ENCODE data around the gene MTUS2.

DNA sequence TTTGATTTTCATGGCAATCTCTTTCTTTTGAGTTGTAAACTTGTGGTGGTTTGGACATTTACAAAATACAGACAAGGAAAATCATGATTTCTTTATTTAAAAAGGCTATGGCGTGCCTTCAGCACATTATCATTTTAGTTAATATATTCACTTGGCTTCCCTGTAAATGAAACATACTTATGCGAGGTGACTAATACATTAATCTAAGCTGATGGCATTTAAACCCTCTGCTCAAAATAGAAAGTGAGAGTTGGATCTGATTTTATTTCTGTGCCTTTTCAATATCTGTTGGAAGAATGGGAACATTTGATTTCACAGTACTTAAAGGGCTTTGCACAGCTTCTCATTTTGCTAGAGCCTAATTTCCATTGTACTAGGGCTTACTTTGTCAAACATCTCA lies 289.8 kb downstream of the MTUS2 start:
- TF ChIP-seq, protein P1, sequence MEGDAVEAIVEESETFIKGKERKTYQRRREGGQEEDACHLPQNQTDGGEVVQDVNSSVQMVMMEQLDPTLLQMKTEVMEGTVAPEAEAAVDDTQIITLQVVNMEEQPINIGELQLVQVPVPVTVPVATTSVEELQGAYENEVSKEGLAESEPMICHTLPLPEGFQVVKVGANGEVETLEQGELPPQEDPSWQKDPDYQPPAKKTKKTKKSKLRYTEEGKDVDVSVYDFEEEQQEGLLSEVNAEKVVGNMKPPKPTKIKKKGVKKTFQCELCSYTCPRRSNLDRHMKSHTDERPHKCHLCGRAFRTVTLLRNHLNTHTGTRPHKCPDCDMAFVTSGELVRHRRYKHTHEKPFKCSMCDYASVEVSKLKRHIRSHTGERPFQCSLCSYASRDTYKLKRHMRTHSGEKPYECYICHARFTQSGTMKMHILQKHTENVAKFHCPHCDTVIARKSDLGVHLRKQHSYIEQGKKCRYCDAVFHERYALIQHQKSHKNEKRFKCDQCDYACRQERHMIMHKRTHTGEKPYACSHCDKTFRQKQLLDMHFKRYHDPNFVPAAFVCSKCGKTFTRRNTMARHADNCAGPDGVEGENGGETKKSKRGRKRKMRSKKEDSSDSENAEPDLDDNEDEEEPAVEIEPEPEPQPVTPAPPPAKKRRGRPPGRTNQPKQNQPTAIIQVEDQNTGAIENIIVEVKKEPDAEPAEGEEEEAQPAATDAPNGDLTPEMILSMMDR (IDR thresholded peaks at IDR 0.05): no peak
- no peak for TF ChIP-seq EZH2 (IDR thresholded peaks at IDR 0.05)

All from neural progenitor cell (in vitro differentiated cells).